CD4-positive, alpha-beta T cell (primary cell): ENCODE data around the gene TMEM176A. TPM values are rescaled to one million over a fixed set of nuclear protein-coding genes. Genes with fewer than 3 reads are reported as not detected.

Experiments
- ATAC-seq: fragments of 200-7000 bp; cut with Tn5 transposase; one replicate; pipeline ENCODE4 v1.10.0; 2022; ENCODE audit warnings: mild to moderate bottlenecking; ENCODE audit not compliant: poor library complexity
- CTCF ChIA-PET: fragments of 350-600 bp; sonication (Branson Sonifier 250); formaldehyde crosslinking; loops from one replicate; lab custom pipeline; 2021; ENCODE audit warnings: antibody characterized with exemption, inconsistent platforms; lab: Charles Lee
- POLR2A ChIA-PET: fragments of 350-600 bp; sonication (Branson Sonifier 250); formaldehyde crosslinking; loops from one replicate; lab custom pipeline; 2021; ENCODE audit warnings: antibody characterized with exemption, inconsistent platforms; lab: Charles Lee
- DNase-seq, 14 experiments: peaks; one replicate each; pipeline ENCODE4 v3.0.0-alpha.2; 2013 to 2020; ENCODE audit warnings: mixed read lengths in 2 of 14
- H3K27ac ChIP-seq, 2 donors: one replicate each; pipeline versions ENCODE4 v1.5.1 to v1.7.0; 2013; ENCODE audit warnings: low read length in 2 of 2, low read depth in 1 of 2, mild to moderate bottlenecking in 1 of 2
- H3K27me3 ChIP-seq, 2 experiments: 1 replicate in 1 of 2; 2 replicates in 1 of 2; pipeline versions ENCODE4 v1.6.1 to v1.7.0; 2013; ENCODE audit warnings: low read length in 2 of 2, control low read depth in 1 of 2, mild to moderate bottlenecking in 1 of 2, moderate library complexity in 1 of 2; ENCODE audit not compliant: insufficient read depth in 2 of 2, control insufficient read depth in 1 of 2
- H3K36me3 ChIP-seq: one replicate; pipeline ENCODE4 v1.6.1; 2013; ENCODE audit warnings: low read length, control low read depth; ENCODE audit not compliant: insufficient read depth
- H3K4me1 ChIP-seq: one replicate; pipeline ENCODE4 v1.6.1; 2013; ENCODE audit warnings: low read length, control low read depth; ENCODE audit not compliant: insufficient read depth
- H3K4me3 ChIP-seq: one replicate; pipeline ENCODE4 v1.5.1; 2013; ENCODE audit warnings: mild to moderate bottlenecking, low read length, moderate library complexity
- H3K9me3 ChIP-seq, 2 experiments: 1 replicate in 1 of 2; 2 replicates in 1 of 2; pipeline versions ENCODE4 v1.6.1 to v1.7.0; 2013; ENCODE audit warnings: low read length in 2 of 2, mild to moderate bottlenecking in 2 of 2, control low read depth in 1 of 2, moderate library complexity in 1 of 2; ENCODE audit not compliant: control insufficient read depth in 1 of 2, insufficient read depth in 1 of 2
- H3K27ac Mint-ChIP-seq: one replicate; pipeline ENCODE4 v1.8.0; 2020; ENCODE audit warnings: mixed read lengths
- H3K27me3 Mint-ChIP-seq: one replicate; pipeline ENCODE4 v1.8.0; 2021; ENCODE audit warnings: mixed read lengths
- H3K36me3 Mint-ChIP-seq: one replicate; pipeline ENCODE4 v1.8.0; 2021; ENCODE audit warnings: low read depth, mixed read lengths
- H3K4me1 Mint-ChIP-seq: one replicate; pipeline ENCODE4 v1.8.0; 2021; ENCODE audit warnings: low read depth, mixed read lengths
- H3K4me3 Mint-ChIP-seq: one replicate; pipeline ENCODE4 v1.8.0; 2020; ENCODE audit warnings: mild to moderate bottlenecking, mixed read lengths
- H3K9me3 Mint-ChIP-seq: one replicate; pipeline ENCODE4 v1.8.0; 2020; ENCODE audit warnings: mixed read lengths
- intact Hi-C, 2 experiments: fragments of 100-400 bp; cut with DNase I in 1 of 2; cut with micrococcal nuclease in 1 of 2; formaldehyde crosslinking; loops; one replicate each; pipeline versions ENCODE4 v1.15.1 to v1.9.0; 2023 to 2025; cut with DNase I, micrococcal nuclease
- total RNA-seq, 174 experiments: library from RNA in 2 of 174; stranded (reverse) in 2 of 174; gene quantifications; one replicate each; pipeline ENCODE4 v1.2.3 and lab custom pipeline; 2021 to 2026
- TF ChIP-seq, protein P1 (sequence below): fragments of 200-600 bp; IDR thresholded peaks from one replicate; pipeline ENCODE4 v1.8.0; 2022; ENCODE audit warnings: antibody characterized with exemption, mild to moderate bottlenecking

Gene TMEM176A
- total RNA-seq, 2 experiments from 2014 or later: not detected

GRCh38 chr7:150814328-150815001, 13.9 kb downstream of the TMEM176A start:
- ChIA-PET POLR2A (no interaction called here), CTCF (no interaction called here)
- no peak for ATAC-seq
- Mint-ChIP-seq H3K27ac (no peak overlapping the region), H3K9me3 (peaks cover 10% of the 10 kb centered on the region), H3K4me3 (no peak overlapping the region), H3K4me1 (no peaks in the 10 kb centered on the region), H3K36me3 (no peaks in the 10 kb centered on the region), H3K27me3 (peaks cover 71% of the 10 kb centered on the region)
- Histone ChIP-seq H3K4me1 (no peaks in the 10 kb centered on the region), H3K27ac (no peak overlapping the region), H3K36me3 (no peaks in the 10 kb centered on the region), H3K4me3 (no peak overlapping the region), H3K9me3 (peaks cover 13 to 17% of the 10 kb centered on the region in 2 experiments), H3K27me3 (peaks cover 0 to 5% of the 10 kb centered on the region in 2 experiments)
- TF ChIP-seq, protein P1, sequence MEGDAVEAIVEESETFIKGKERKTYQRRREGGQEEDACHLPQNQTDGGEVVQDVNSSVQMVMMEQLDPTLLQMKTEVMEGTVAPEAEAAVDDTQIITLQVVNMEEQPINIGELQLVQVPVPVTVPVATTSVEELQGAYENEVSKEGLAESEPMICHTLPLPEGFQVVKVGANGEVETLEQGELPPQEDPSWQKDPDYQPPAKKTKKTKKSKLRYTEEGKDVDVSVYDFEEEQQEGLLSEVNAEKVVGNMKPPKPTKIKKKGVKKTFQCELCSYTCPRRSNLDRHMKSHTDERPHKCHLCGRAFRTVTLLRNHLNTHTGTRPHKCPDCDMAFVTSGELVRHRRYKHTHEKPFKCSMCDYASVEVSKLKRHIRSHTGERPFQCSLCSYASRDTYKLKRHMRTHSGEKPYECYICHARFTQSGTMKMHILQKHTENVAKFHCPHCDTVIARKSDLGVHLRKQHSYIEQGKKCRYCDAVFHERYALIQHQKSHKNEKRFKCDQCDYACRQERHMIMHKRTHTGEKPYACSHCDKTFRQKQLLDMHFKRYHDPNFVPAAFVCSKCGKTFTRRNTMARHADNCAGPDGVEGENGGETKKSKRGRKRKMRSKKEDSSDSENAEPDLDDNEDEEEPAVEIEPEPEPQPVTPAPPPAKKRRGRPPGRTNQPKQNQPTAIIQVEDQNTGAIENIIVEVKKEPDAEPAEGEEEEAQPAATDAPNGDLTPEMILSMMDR: no peak
- no peak for DNase-seq
- intact Hi-C loops: no loop called here

DNA sequence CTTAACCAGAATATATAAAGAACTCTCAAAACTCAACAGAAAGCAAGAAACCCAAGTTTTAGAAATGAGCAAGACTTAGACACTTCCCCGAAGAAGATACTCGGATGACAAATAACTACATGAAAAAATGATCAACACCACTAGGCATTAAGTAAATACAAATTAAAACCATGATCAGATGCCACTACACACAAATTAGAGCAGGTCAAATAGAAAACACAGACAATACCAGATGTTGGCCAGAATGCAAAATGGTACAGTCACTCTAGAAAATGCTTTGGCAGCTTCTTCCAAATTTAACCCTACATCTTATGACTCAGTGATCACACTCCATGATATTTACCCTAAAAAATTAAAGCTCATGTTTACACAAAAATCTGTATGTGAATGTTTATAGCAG, 18.4 kb downstream of the TMEM176A start:
- Histone ChIP-seq H3K27ac (no peak overlapping the region), H3K4me3 (no peak overlapping the region), H3K9me3 (peaks cover 17 to 24% of the 10 kb centered on the region in 2 experiments), H3K27me3 (peaks cover 0 to 5% of the 10 kb centered on the region in 2 experiments), H3K4me1 (no peaks in the 10 kb centered on the region), H3K36me3 (no peaks in the 10 kb centered on the region)
- DNase-seq: no peak
- Mint-ChIP-seq H3K9me3 (peaks cover 7% of the 10 kb centered on the region), H3K4me3 (no peak overlapping the region), H3K4me1 (no peaks in the 10 kb centered on the region), H3K36me3 (no peaks in the 10 kb centered on the region), H3K27ac (no peak overlapping the region), H3K27me3 (peaks cover 38% of the 10 kb centered on the region)
- ChIA-PET POLR2A (no interaction called here), CTCF (no interaction called here)
- intact Hi-C loops: no loop called here
- TF ChIP-seq, protein P1: no peak
- no peak for ATAC-seq

GRCh38 chr7:150820148-150820547, 19.6 kb downstream of the TMEM176A start:
- intact Hi-C loops: no loop called here
- no peaks in the 10 kb centered on the region for H3K36me3 ChIP-seq
- TF ChIP-seq, protein P1: no peak
- no peaks in the 10 kb centered on the region for H3K36me3 Mint-ChIP-seq
- no peak overlapping the region for H3K27ac Mint-ChIP-seq
- H3K4me3 Mint-ChIP-seq: no peak overlapping the region
- H3K9me3 ChIP-seq: peaks cover 17 to 22% of the 10 kb centered on the region in 2 experiments
- ChIA-PET CTCF (no interaction called here), POLR2A (no interaction called here)
- H3K4me1 Mint-ChIP-seq: no peaks in the 10 kb centered on the region
- H3K27me3 Mint-ChIP-seq: peaks cover 28% of the 10 kb centered on the region
- H3K9me3 Mint-ChIP-seq: peaks cover 5% of the 10 kb centered on the region
- no peaks in the 10 kb centered on the region for H3K4me1 ChIP-seq
- H3K27ac ChIP-seq: no peak overlapping the region
- ATAC-seq: no peak
- DNase-seq: no peak
- H3K4me3 ChIP-seq: no peak overlapping the region
- H3K27me3 ChIP-seq: peaks cover 0 to 2% of the 10 kb centered on the region in 2 experiments
